ENCODE measurements around the gene ACSF2. TPM values are rescaled to one million over a fixed set of nuclear protein-coding genes. Genes with fewer than 3 reads are reported as not detected.

ACSF2 gene
- total and polyA plus RNA-seq, 2 of the 13 experiments (the other 11 are each of a cell fraction or from before 2014, with no cell fraction given), result 87.3 to 109 TPM

- TF ChIP-seq, protein P1, sequence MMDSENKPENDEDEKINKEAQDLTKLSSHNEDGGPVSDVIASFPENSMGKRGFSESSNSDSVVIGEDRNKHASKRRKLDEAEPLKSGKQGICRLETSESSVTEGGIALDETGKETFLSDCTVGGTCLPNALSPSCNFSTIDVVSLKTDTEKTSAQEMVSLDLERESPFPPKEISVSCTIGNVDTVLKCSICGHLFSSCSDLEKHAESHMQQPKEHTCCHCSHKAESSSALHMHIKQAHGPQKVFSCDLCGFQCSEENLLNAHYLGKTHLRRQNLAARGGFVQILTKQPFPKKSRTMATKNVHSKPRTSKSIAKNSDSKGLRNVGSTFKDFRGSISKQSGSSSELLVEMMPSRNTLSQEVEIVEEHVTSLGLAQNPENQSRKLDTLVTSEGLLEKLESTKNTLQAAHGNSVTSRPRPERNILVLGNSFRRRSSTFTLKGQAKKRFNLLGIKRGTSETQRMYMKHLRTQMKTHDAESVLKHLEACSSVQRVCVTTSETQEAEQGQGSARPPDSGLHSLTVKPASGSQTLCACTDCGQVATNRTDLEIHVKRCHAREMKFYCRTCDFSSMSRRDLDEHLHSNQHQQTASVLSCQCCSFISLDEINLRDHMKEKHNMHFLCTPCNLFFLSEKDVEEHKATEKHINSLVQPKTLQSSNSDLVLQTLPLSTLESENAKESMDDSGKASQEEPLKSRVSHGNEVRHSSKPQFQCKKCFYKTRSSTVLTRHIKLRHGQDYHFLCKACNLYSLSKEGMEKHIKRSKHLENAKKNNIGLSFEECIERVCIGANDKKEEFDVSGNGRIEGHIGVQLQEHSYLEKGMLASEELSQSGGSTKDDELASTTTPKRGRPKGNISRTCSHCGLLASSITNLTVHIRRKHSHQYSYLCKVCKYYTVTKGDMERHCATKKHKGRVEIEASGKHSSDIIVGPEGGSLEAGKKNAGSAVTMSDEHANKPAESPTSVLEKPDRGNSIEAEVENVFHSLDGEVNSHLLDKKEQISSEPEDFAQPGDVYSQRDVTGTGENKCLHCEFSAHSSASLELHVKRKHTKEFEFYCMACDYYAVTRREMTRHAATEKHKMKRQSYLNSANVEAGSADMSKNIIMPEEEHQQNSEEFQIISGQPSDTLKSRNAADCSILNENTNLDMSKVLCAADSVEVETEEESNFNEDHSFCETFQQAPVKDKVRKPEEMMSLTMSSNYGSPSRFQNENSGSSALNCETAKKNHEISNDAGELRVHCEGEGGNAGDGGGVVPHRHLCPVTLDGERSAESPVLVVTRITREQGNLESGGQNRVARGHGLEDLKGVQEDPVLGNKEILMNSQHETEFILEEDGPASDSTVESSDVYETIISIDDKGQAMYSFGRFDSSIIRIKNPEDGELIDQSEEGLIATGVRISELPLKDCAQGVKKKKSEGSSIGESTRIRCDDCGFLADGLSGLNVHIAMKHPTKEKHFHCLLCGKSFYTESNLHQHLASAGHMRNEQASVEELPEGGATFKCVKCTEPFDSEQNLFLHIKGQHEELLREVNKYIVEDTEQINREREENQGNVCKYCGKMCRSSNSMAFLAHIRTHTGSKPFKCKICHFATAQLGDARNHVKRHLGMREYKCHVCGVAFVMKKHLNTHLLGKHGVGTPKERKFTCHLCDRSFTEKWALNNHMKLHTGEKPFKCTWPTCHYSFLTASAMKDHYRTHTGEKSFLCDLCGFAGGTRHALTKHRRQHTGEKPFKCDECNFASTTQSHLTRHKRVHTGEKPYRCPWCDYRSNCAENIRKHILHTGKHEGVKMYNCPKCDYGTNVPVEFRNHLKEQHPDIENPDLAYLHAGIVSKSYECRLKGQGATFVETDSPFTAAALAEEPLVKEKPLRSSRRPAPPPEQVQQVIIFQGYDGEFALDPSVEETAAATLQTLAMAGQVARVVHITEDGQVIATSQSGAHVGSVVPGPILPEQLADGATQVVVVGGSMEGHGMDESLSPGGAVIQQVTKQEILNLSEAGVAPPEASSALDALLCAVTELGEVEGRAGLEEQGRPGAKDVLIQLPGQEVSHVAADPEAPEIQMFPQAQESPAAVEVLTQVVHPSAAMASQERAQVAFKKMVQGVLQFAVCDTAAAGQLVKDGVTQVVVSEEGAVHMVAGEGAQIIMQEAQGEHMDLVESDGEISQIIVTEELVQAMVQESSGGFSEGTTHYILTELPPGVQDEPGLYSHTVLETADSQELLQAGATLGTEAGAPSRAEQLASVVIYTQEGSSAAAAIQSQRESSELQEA (CRISPR knock-in tag; IDR thresholded peaks at IDR 0.05; ENCODE audit: not compliant biosample characterization), result no peak
- TF ChIP-seq POLR2G (IDR thresholded peaks at IDR 0.05; ENCODE audit: low read depth, low read length) (no peak), ATF5 (CRISPR knock-in tag; IDR thresholded peaks at IDR 0.05; ENCODE audit: low read depth) (no peak), ZNF782 (CRISPR knock-in tag; IDR thresholded peaks at IDR 0.05; ENCODE audit: borderline replicate concordance) (no peak), TAF1 (CRISPR knock-in tag; IDR thresholded peaks at IDR 0.05) (0 out of 2 replicates have a peak, but pooled peaks have one; percentile 9), ARID3A (IDR thresholded peaks at IDR 0.05; ENCODE audit: low read depth, low read length) (no peak), ZFAT (CRISPR knock-in tag; conservative IDR thresholded peaks at IDR 0.05) (no peak), ZNF776 (CRISPR knock-in tag; IDR thresholded peaks at IDR 0.05) (no peak), KLF11 (CRISPR knock-in tag; IDR thresholded peaks at IDR 0.05) (peak; percentile 71; the same call in 1 of the 2 replicates), YEATS4 (CRISPR knock-in tag; IDR thresholded peaks at IDR 0.05; ENCODE audit: borderline replicate concordance) (no peak), ZNF768 (CRISPR knock-in tag; IDR thresholded peaks at IDR 0.05) (peak; percentile 39; the same call in 1 of the 2 replicates), RFX3 (CRISPR knock-in tag; IDR thresholded peaks at IDR 0.05) (no peak), ZSCAN29 (CRISPR knock-in tag; conservative IDR thresholded peaks at IDR 0.05) (no peak), ZNF891 (CRISPR knock-in tag; IDR thresholded peaks at IDR 0.05) (peak; percentile 74; the same call in 1 of the 2 replicates), SAFB2 (CRISPR knock-in tag; IDR thresholded peaks at IDR 0.05; ENCODE audit: borderline replicate concordance, low read depth) (no peak), SRSF1 (optimal IDR thresholded peaks at IDR 0.05; ENCODE audit: low read depth, low read length) (no peak)
- TF ChIP-seq, protein P2, sequence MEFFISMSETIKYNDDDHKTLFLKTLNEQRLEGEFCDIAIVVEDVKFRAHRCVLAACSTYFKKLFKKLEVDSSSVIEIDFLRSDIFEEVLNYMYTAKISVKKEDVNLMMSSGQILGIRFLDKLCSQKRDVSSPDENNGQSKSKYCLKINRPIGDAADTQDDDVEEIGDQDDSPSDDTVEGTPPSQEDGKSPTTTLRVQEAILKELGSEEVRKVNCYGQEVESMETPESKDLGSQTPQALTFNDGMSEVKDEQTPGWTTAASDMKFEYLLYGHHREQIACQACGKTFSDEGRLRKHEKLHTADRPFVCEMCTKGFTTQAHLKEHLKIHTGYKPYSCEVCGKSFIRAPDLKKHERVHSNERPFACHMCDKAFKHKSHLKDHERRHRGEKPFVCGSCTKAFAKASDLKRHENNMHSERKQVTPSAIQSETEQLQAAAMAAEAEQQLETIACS (CRISPR knock-in tag; IDR thresholded peaks at IDR 0.05), result peak; percentile 12; the same call in 1 of the 2 replicates
Observed at GRCh38 chr17:50479522-50480141, 53.6 kb downstream of the ACSF2 start (continued).

Measured in HepG2 (cell line).